ENCODE results near the gene ZSCAN16. TPM values are rescaled to one million over a fixed set of nuclear protein-coding genes. Genes with fewer than 3 reads are reported as not detected.

ZSCAN16 gene
- total RNA-seq, 2 experiments from 2014 or later = 3.2 to 5.5 TPM

DNA sequence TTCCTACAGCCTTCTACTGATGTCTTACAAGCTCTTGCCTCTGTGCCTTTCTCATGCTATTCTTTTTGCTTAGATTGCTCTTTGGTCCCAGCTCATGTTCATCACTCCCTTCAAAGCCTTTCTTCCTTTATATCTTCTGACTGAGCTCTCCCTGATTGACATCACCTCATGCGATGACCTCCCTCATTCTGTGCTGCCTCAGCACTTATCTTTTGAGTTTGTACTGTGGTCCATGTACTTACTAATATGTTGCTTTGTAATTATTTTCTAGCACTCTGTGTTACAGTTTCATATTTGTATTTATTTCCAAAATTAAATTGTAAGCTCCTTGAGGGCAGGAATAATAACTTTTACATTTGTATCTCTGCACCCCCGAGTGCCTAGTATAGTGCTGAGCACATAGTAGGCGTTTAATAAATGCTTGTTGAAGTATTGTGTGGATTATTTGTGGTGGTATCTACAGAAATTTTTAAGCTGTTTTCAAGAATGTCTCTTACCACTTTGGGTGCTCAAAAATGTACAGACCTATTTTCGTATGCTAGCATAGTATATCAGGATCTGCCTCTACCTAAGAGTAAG, 34.7 kb downstream of the ZSCAN16 start:
- no peak overlapping the region for H3K4me3 Mint-ChIP-seq
- POLR2A ChIA-PET = no interaction called here
- no peaks in the 10 kb centered on the region for H3K27me3 Mint-ChIP-seq
- no peak for DNase-seq
- CTCF ChIA-PET = interaction anchor here (0.6 to 1.1 kb wide), 3 partner anchors 10 to 681 kb away, joined by 3 to 4 read pairs (median 3); no protein-coding TSS in a partner anchor
- H3K27ac Mint-ChIP-seq = no peak overlapping the region
- peaks cover 37% of the 10 kb centered on the region for H3K9me3 Mint-ChIP-seq
- H3K4me1 Mint-ChIP-seq = peaks cover 16% of the 10 kb centered on the region
- peaks cover 76% of the 10 kb centered on the region for H3K36me3 Mint-ChIP-seq (ENCODE audit: low read depth)

- POLR2A ChIA-PET = no interaction called here
- H3K36me3 Mint-ChIP-seq (ENCODE audit: low read depth) = peaks cover 65% of the 10 kb centered on the region
Observed at GRCh38 chr6:28160233-28160632, 35.8 kb downstream of the ZSCAN16 start.

GRCh38 chr6:28161410-28162079, 37.1 kb downstream of the ZSCAN16 start:
- peak; percentile 81 for DNase-seq
- Mint-ChIP-seq H3K27ac (peak overlapping the region; percentile 61), H3K27me3 (peaks cover 2% of the 10 kb centered on the region), H3K36me3 (ENCODE audit: low read depth) (peaks cover 55% of the 10 kb centered on the region), H3K9me3 (peaks cover 31% of the 10 kb centered on the region), H3K4me3 (peak overlapping the region; percentile 65), H3K4me1 (peaks cover 16% of the 10 kb centered on the region)
- ChIA-PET CTCF (interaction anchor here (0.8 to 1.2 kb wide), 2 partner anchors 9 to 11 kb away, joined by 3 to 4 read pairs; no protein-coding TSS in a partner anchor), POLR2A (interaction anchor here (0.7 to 0.9 kb wide), 2 partner anchors 25 to 174 kb away, joined by 3 to 7 read pairs; partner anchors contain the start of gene ZSCAN31)

More at GRCh38 chr6:28160233-28160632, 35.8 kb downstream of the ZSCAN16 start:
- peaks cover 32% of the 10 kb centered on the region for H3K9me3 Mint-ChIP-seq
- H3K27me3 Mint-ChIP-seq = peaks cover 1% of the 10 kb centered on the region
- peaks cover 16% of the 10 kb centered on the region for H3K4me1 Mint-ChIP-seq
- no peak overlapping the region for H3K4me3 Mint-ChIP-seq
- DNase-seq = no peak
- CTCF ChIA-PET = no interaction called here
- no peak overlapping the region for H3K27ac Mint-ChIP-seq

- H3K4me3 Mint-ChIP-seq = no peak overlapping the region
- H3K27me3 Mint-ChIP-seq = peaks cover 2% of the 10 kb centered on the region
- DNase-seq = no peak
- ChIA-PET CTCF (no interaction called here), POLR2A (no interaction called here)
- H3K9me3 Mint-ChIP-seq = peaks cover 13% of the 10 kb centered on the region
- peaks cover 24% of the 10 kb centered on the region for H3K36me3 Mint-ChIP-seq (ENCODE audit: low read depth)
- H3K27ac Mint-ChIP-seq = no peak overlapping the region
- H3K4me1 Mint-ChIP-seq = peaks cover 16% of the 10 kb centered on the region
Observed at GRCh38 chr6:28165563-28165962, 41.2 kb downstream of the ZSCAN16 start.

- ChIA-PET POLR2A (no interaction called here), CTCF (interaction anchor here (1.3 kb wide), 1 partner anchor 15 kb away, joined by 3 read pairs; no protein-coding TSS in a partner anchor)
- Mint-ChIP-seq H3K27me3 (peaks cover 2% of the 10 kb centered on the region), H3K4me3 (no peak overlapping the region), H3K4me1 (peaks cover 4% of the 10 kb centered on the region), H3K27ac (no peak overlapping the region), H3K36me3 (ENCODE audit: low read depth) (peaks cover 11% of the 10 kb centered on the region), H3K9me3 (peaks cover 7% of the 10 kb centered on the region)
- DNase-seq = no peak
Observed at GRCh38 chr6:28167068-28167467, 42.7 kb downstream of the ZSCAN16 start.

DNA sequence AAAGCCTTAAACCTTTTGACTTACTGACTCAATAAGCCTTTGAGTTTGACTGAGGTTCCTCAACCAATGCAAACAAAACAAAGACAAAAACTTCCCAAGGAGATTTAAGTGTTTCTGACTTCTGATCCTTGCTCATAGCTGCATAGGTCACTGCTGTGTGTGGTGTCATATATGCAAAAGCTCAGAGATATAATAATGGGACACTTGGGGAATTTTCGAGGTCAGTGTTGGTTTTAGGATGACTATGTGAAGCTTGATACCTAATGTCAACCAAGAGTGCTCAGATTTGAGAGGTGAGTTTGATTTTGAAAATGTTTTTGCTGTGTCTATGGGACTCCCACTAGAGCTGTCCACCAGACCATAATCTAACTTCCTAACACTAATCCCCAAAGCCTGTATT, 43.5 kb downstream of the ZSCAN16 start:
- Mint-ChIP-seq H3K36me3 (ENCODE audit: low read depth) (peaks cover 6% of the 10 kb centered on the region), H3K27me3 (peaks cover 2% of the 10 kb centered on the region), H3K4me3 (no peak overlapping the region), H3K27ac (no peak overlapping the region), H3K4me1 (no peaks in the 10 kb centered on the region), H3K9me3 (peaks cover 2% of the 10 kb centered on the region)
- ChIA-PET CTCF (no interaction called here), POLR2A (no interaction called here)
- no peak for DNase-seq

DNA sequence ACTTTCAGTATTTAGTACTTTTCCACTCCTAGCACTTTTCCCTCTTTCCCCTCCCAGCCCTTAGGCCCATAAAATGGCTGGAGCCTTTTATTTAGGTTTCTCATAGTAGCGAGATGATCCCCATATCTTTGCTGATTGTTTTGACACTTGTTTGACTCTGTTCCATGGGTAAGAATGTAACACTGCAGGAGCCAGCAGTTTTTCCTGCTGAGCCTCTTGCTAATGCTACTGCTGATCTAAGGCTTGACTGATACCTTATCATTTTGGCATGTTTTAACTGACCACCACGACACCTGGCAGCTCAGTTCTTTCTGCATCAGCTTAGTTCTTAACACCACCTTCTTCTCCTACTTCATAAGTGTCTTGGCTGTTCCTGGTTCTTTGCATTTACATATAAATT, 46.9 kb downstream of the ZSCAN16 start:
- H3K9me3 Mint-ChIP-seq = peaks cover 4% of the 10 kb centered on the region
- POLR2A ChIA-PET = no interaction called here
- H3K27ac Mint-ChIP-seq = no peak overlapping the region

DNA sequence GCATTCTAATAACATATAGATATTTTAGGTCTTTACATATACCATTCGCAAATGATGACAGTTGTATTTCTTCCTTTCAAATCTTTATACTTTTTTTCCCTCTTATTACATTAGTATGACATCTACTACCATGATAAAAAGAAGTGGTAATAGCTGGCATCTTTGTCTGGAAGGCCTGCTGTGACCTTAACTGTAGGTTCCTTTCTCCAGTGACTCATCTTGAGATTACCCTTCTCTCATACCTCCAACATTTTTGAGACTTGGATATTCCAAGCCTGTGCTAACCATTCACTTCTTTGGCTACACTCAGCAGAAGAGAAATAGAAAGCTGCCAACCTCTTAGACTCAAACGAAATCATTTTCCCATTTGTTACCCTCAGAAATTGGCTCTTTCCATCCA, 47.6 kb downstream of the ZSCAN16 start:
- CTCF ChIA-PET = no interaction called here
- POLR2A ChIA-PET = no interaction called here
- Mint-ChIP-seq H3K36me3 (ENCODE audit: low read depth) (no peaks in the 10 kb centered on the region), H3K27me3 (peaks cover 10% of the 10 kb centered on the region), H3K27ac (no peak overlapping the region), H3K4me3 (no peak overlapping the region), H3K4me1 (no peaks in the 10 kb centered on the region), H3K9me3 (peaks cover 8% of the 10 kb centered on the region)
- no peak for DNase-seq

More for the DNA sequence above, 46.9 kb downstream of the ZSCAN16 start:
- Mint-ChIP-seq H3K4me3 (no peak overlapping the region), H3K4me1 (no peaks in the 10 kb centered on the region), H3K36me3 (ENCODE audit: low read depth) (no peaks in the 10 kb centered on the region), H3K27me3 (peaks cover 10% of the 10 kb centered on the region)
- CTCF ChIA-PET = interaction anchor here (0.5 to 1.1 kb wide), 2 partner anchors 29 to 1215 kb away, joined by 3 read pairs; partner anchors contain the start of gene ZKSCAN8
- DNase-seq = no peak

- Mint-ChIP-seq H3K36me3 (ENCODE audit: low read depth) (no peaks in the 10 kb centered on the region), H3K4me1 (no peaks in the 10 kb centered on the region), H3K27ac (no peak overlapping the region), H3K27me3 (peaks cover 10% of the 10 kb centered on the region), H3K4me3 (no peak overlapping the region), H3K9me3 (peaks cover 8% of the 10 kb centered on the region)
- DNase-seq = no peak
- CTCF ChIA-PET = interaction anchor here (1.2 kb wide), 1 partner anchor 347 kb away, joined by 3 read pairs; no protein-coding TSS in a partner anchor
- POLR2A ChIA-PET = no interaction called here
Observed at GRCh38 chr6:28176373-28176772, 52.0 kb downstream of the ZSCAN16 start.

Other genes starting within 250 kb of the ZSCAN16 start
- gene OR2B2, start 212.2 kb upstream of the ZSCAN16 start, total RNA-seq = not detected
- not detected for gene OR2B6, start 167.4 kb upstream of the ZSCAN16 start, total RNA-seq
- under 1 TPM; 0.54 to 0.77 TPM for gene ZNF165, start 44.0 kb upstream of the ZSCAN16 start, total RNA-seq
- gene ZKSCAN8, start 17.3 kb downstream of the ZSCAN16 start, total RNA-seq = 10 to 100 TPM; 18.6 to 22.2 TPM
- gene ZSCAN9, start 100.7 kb downstream of the ZSCAN16 start, total RNA-seq = 1 to 10 TPM; 1.5 to 1.6 TPM
- 1 to 10 TPM; 6.5 to 7.5 TPM for gene ZKSCAN4, start 127.7 kb downstream of the ZSCAN16 start, total RNA-seq
- under 1 TPM in 1 of 2 experiments, not detected in 1; 0.12 TPM for gene NKAPL, start 134.7 kb downstream of the ZSCAN16 start, total RNA-seq
- gene ZSCAN26, start 142.5 kb downstream of the ZSCAN16 start, total RNA-seq = 10 to 100 TPM in 1 of 2 experiments, 1 to 10 TPM in 1; 8.1 to 10.5 TPM
- 1 to 10 TPM; 1.5 to 1.7 TPM for gene PGBD1, start 157.0 kb downstream of the ZSCAN16 start, total RNA-seq
- under 1 TPM; 0.37 to 0.56 TPM for gene ZSCAN31, start 211.5 kb downstream of the ZSCAN16 start, total RNA-seq
- 1 to 10 TPM; 6.2 to 7.0 TPM for gene ZKSCAN3, start 225.3 kb downstream of the ZSCAN16 start, total RNA-seq